Measurements from ENCODE around the gene UBE2H.

UBE2H gene

DNA sequence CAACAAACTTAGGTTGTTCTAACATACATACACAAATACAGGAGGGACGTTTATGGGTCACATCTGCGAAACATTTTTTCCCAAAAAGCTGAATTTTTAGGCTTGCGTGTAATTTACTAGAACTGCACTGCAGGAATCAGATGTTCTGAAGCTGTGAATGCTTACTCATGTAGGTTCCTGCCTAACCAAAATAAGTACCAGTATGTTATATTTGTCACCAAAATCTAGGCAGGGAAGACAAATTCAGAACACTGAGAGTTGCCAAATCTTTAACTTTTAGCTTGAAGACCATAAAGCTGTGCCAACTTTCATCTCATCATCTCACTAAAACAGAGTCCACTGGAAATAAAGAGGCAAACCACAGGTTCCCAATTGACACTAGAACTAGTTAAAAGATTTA is 5.7 kb downstream of the UBE2H start:
- no peak for DNase-seq (ENCODE audit: low read depth in 1 of 2, low spot score in 1 of 2)
- no peak for TF ChIP-seq JUND (IDR thresholded peaks at IDR 0.05; ENCODE audit: low read depth)
- in situ Hi-C loops (cut with HindIII; ENCODE audit: low pct_unique_long_range_greater_than_20kb, low sequenced_read_pairs): no loop called here

DNA sequence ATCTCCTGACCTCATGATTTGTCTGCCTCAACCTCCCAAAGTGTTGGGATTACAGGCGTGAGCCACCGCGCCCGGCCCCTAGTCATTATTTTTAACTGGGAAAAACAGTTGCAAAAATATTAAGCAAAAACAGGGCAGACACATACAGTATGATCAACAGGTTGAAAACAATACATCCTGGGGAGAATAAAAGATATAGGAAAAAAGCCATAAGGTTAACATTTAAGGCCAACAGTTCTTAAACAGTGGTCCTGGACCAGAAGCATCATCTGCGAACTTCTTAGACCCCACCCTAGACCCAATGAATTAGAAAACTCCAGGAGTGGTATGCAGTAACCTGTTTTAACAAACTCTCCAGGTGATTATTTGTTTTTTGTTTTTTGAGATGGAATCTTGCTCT is 6.5 kb downstream of the UBE2H start:
- no peak for TF ChIP-seq JUND (IDR thresholded peaks at IDR 0.05; ENCODE audit: low read depth)
- no peak for DNase-seq (ENCODE audit: low read depth in 1 of 2, low spot score in 1 of 2)
- in situ Hi-C loops (cut with HindIII; ENCODE audit: low pct_unique_long_range_greater_than_20kb, low sequenced_read_pairs): no loop called here

DNA sequence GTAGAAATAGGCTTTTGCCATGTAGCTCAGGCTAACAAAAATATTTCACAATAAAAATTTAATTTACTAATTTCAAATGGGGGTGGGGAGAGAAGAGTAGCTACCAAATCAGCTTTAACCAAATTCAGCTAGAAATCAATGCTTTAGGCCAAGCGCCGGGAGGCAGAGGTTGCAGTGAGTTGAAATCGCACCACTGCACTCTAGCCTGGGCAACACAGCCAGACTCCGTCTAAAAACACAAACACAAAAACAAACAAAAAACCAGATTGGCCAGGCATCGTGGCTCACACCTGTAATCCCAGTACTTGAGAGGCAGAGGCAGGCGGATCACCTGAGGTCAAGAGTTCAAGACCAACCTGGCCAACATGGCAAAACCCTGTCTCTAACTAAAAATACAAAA is 9.4 kb downstream of the UBE2H start:
- DNase-seq (ENCODE audit: low read depth in 1 of 2, low spot score in 1 of 2): no peak
- no peak for TF ChIP-seq JUND (IDR thresholded peaks at IDR 0.05; ENCODE audit: low read depth)
- in situ Hi-C loops (cut with HindIII; ENCODE audit: low pct_unique_long_range_greater_than_20kb, low sequenced_read_pairs): no loop called here

DNA sequence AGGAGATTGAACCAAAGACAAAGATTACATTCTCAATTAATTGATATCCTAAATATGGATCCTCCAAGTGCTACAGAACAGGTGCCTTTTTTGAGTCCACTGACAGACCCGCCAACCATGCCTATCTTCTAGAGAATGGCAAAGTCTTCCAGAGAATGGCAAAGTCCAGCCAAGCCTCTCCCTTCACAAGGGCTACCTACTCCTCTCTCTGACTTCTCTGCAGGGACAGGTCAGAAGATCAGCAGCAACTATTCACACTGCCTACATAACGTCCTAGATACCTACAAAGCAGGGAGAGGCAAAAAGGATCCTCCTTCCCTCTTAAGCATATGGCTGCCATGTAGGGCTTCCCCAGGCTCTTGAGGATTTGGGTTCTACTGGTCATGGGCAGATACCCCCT is 12.4 kb downstream of the UBE2H start:
- DNase-seq (ENCODE audit: low read depth in 1 of 2, low spot score in 1 of 2): no peak
- in situ Hi-C loops (cut with HindIII; ENCODE audit: low pct_unique_long_range_greater_than_20kb, low sequenced_read_pairs): no loop called here
- TF ChIP-seq JUND (IDR thresholded peaks at IDR 0.05; ENCODE audit: low read depth): no peak

DNA sequence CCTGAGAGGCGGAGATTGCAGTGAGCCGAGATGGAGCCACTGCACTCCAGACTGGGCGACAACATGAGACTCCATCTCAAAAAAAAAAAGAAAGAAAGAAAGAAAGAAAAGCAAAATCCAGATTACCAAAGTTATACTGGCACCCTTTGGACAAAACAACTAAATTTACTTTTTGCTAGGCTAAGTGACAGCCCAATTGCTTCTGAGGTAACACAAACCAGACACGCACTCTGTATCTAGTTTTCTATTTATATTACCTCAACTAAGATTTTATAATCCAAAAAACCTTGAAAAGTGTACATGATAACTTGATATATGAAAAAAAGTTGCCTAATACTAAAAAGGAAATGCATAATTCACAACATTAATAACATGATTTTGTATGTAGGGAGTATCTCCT is 12.9 kb downstream of the UBE2H start:
- DNase-seq (ENCODE audit: low read depth in 1 of 2, low spot score in 1 of 2): no peak
- in situ Hi-C loops (cut with HindIII; ENCODE audit: low pct_unique_long_range_greater_than_20kb, low sequenced_read_pairs): no loop called here
- no peak for TF ChIP-seq JUND (IDR thresholded peaks at IDR 0.05; ENCODE audit: low read depth)

DNA sequence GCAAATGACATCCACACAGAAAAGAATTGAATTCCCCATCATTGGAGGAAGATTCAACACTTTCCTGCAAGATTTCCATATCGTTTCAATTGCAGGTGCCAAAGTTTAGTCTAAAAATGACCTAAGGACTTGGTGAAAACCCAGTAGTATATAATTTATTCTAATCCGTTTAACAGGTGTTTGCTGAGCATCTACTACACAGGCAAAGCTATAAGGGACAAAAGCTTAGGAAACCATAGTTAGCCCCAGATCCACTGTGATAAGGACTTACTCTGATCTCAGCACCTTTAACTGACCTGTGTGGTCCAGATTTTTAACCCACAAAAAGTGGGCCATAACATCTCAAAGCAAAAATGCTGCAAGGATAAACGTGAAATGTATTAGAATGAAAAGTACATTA is 19.1 kb downstream of the UBE2H start:
- no peak for DNase-seq (ENCODE audit: low read depth in 1 of 2, low spot score in 1 of 2)
- no peak for TF ChIP-seq JUND (IDR thresholded peaks at IDR 0.05; ENCODE audit: low read depth)
- in situ Hi-C loops (cut with HindIII; ENCODE audit: low pct_unique_long_range_greater_than_20kb, low sequenced_read_pairs): no loop called here

DNA sequence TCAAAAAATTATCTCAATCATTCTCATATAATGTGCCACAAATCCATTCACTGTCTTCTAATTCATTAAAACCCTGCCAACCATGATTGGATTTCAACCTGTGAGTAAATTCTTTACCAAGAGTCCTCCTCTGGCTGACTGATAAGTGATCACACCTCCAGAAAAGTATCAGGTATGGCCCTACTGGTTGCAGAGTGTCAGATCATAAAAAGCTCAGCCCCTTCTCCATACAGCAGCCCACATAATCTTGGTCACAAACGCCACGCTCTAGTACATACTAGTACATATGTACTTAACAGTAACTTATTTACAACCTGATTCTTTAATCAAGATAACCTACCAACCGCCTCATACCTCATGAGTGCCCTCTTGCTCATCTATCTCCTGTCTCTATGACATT is 26.1 kb downstream of the UBE2H start:
- in situ Hi-C loops (cut with HindIII; ENCODE audit: low pct_unique_long_range_greater_than_20kb, low sequenced_read_pairs): no loop called here
- no peak for TF ChIP-seq JUND (IDR thresholded peaks at IDR 0.05; ENCODE audit: low read depth)
- no peak for DNase-seq (ENCODE audit: low read depth in 1 of 2, low spot score in 1 of 2)

DNA sequence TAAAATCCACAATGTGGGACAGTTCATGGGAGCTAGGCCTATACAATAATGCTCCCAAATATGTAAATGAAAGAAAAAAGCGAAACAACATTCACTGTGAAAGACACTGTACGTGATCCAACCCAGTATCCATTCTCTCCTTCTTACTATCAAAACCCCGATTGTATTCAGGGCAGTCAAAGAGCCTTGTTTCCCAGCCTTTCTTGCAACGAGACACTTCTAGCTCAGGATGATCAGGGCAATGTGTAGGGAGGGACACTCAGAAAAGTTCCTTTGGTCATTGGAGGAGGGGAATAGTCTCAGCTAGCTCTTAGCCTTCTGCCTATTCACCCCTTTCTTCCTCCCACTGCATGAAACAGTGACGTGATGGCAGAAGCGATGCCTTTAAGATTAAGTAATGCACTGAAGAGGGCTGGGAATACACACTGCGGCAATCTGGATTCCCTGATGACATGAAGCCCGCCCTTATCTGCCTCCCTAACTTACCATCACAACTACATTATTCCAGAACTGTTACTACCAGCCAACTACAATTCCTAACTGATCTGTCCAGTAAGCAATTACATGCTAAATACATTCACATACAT is 27.3 kb downstream of the UBE2H start:
- no peak for TF ChIP-seq JUND (IDR thresholded peaks at IDR 0.05; ENCODE audit: low read depth)
- in situ Hi-C loops (cut with HindIII; ENCODE audit: low pct_unique_long_range_greater_than_20kb, low sequenced_read_pairs): no loop called here
- DNase-seq (ENCODE audit: low read depth in 1 of 2, low spot score in 1 of 2): no peak

DNA sequence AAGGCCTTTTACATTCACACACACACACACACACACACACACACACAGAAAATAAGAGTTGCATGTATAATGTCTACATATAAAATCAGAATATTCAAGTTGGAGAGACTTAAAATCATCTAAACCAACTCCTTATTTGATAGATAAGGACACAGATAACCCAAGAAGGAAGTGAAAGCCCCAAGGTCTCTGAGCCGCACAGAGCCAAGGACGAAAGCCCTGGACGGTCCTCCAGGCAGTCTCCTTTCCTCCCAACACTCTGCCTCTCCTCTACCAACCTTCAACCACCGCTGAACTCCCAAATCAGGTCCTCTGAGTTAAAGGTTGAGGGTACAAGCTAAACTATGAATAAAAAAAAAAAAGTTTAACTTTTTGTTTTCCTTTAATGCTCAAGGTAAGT is 28.2 kb downstream of the UBE2H start:
- no peak for TF ChIP-seq JUND (IDR thresholded peaks at IDR 0.05; ENCODE audit: low read depth)
- no peak for DNase-seq (ENCODE audit: low read depth in 1 of 2, low spot score in 1 of 2)
- in situ Hi-C loops (cut with HindIII; ENCODE audit: low pct_unique_long_range_greater_than_20kb, low sequenced_read_pairs): no loop called here

DNA sequence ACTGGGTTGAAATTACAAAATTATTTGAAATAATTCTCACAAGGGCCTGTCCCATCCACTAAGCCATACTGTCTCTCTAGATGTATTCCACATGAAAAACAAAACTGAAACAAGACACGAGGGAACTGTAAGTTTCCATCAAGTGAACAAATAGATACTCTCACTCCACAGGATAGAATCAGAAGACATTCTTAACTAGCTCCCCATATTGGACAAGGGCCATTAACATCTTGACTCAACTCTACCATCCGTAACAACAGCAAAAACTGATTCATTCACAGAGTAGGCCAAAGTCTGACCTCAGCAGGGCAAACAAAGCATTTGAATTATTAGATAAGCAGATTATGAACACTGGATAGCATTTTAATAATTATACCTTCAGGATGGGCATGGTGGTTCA is 29.1 kb downstream of the UBE2H start:
- TF ChIP-seq JUND (IDR thresholded peaks at IDR 0.05; ENCODE audit: low read depth): no peak
- DNase-seq (ENCODE audit: low read depth in 1 of 2, low spot score in 1 of 2): no peak
- in situ Hi-C loops (cut with HindIII; ENCODE audit: low pct_unique_long_range_greater_than_20kb, low sequenced_read_pairs): no loop called here

DNA sequence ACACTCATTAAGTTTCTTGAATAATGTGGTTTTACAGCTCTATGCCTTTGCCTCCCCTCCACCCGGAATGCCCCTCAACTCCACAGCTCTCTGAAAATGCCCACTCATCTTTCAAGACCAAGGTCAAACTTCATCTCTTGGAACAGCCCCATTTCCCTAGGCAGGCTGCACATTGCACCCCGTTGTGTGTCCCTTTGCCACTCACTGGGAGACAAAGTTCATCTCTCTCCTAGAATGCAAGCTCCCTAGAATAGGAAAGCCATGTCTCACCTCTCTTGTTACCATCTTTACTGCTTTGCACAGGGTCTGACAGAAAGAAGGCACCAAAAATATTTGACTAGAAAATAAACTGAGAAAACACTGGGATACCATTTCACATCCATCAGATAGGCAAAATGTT is 33.3 kb downstream of the UBE2H start:
- TF ChIP-seq JUND (IDR thresholded peaks at IDR 0.05; ENCODE audit: low read depth): no peak
- in situ Hi-C loops (cut with HindIII; ENCODE audit: low pct_unique_long_range_greater_than_20kb, low sequenced_read_pairs): no loop called here

DNA sequence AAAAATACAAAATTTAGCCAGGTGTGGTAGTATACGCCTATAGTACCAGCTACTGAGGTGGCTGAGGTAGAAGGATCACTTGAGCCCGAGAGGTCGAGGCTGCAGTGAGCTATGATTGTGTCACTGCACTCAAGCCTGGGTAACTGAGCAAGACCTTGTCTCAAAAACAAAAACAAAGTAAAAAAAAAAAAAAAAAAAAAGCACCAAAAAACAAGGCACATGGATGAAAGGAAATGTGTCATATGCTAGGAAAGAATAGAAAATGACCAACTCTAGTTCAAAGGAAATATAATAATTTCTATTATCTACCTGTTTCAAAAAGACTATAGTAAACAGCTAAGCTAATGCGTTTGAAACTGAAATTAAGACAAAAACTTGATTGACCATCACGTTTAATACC is 33.8 kb downstream of the UBE2H start:
- no peak for TF ChIP-seq JUND (IDR thresholded peaks at IDR 0.05; ENCODE audit: low read depth)
- DNase-seq (ENCODE audit: low read depth in 1 of 2, low spot score in 1 of 2): no peak
- in situ Hi-C loops (cut with HindIII; ENCODE audit: low pct_unique_long_range_greater_than_20kb, low sequenced_read_pairs): no loop called here

More for the DNA sequence above, 33.3 kb downstream of the UBE2H start:
- no peak for DNase-seq (ENCODE audit: low read depth in 1 of 2, low spot score in 1 of 2)

DNA sequence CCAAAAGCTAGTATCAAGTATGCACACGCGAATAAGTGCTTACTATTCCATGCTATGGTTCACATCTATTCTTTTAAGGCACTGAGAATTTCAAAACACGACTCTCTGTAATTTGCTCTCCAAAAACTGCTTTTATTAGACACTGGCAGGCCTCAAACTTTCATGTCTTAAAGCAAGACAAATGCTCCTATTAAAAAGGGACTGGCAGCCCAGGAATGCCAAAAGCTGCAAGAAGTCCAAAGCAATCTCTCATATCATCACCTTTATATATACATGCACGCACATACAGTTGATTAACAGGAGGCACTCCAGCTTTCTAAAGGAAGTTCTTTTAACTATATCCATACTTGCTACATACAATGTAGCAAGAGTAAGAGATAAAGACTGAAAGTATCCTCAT is 34.8 kb downstream of the UBE2H start:
- in situ Hi-C loops (cut with HindIII; ENCODE audit: low pct_unique_long_range_greater_than_20kb, low sequenced_read_pairs): no loop called here

DNA sequence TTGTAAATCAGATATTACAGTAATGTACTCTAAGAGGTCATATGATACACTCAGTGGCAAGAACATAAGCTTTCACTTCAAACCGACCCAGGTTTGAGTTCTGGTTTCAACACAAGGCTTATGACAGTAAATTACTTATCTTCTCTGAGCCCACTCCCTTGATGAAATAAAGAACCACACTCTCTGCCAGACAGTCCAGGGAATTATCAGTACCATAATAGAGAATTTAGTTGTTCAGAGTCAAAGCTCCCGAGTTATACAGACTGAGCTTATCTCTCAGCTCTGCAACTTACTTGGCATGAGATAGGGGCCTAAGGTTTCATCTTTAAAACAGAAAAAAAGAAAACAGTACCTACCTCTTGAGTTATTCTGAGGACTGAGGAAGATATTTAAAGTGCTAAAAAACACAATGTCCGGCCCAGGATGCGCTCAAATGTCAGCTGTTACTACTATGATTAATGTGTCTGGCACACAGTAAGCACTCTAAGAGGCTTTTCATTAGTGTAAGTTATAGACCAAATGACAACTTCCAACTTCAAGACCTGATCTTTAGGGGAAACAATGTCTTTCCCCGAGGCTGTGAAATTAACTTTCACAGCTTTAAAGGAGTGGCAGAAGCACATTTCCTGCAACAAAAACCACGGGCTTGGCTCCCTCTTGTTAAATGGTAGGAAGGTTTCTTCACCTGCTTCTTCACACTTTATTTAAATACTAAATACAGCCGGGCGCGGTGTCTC is 38.1 kb downstream of the UBE2H start:
- TF ChIP-seq JUND (IDR thresholded peaks at IDR 0.05; ENCODE audit: low read depth): no peak
- no peak for DNase-seq (ENCODE audit: low read depth in 1 of 2, low spot score in 1 of 2)
- in situ Hi-C loops (cut with HindIII; ENCODE audit: low pct_unique_long_range_greater_than_20kb, low sequenced_read_pairs): no loop called here

More for the DNA sequence above, 34.8 kb downstream of the UBE2H start:
- no peak for DNase-seq (ENCODE audit: low read depth in 1 of 2, low spot score in 1 of 2)
- TF ChIP-seq JUND (IDR thresholded peaks at IDR 0.05; ENCODE audit: low read depth): no peak
